Measurements from ENCODE around the gene TMEM170B.

The TMEM170B gene

GRCh38 chr6:11495565-11496145 lies 41.9 kb upstream of the TMEM170B start:
- TF ChIP-seq, protein P1, sequence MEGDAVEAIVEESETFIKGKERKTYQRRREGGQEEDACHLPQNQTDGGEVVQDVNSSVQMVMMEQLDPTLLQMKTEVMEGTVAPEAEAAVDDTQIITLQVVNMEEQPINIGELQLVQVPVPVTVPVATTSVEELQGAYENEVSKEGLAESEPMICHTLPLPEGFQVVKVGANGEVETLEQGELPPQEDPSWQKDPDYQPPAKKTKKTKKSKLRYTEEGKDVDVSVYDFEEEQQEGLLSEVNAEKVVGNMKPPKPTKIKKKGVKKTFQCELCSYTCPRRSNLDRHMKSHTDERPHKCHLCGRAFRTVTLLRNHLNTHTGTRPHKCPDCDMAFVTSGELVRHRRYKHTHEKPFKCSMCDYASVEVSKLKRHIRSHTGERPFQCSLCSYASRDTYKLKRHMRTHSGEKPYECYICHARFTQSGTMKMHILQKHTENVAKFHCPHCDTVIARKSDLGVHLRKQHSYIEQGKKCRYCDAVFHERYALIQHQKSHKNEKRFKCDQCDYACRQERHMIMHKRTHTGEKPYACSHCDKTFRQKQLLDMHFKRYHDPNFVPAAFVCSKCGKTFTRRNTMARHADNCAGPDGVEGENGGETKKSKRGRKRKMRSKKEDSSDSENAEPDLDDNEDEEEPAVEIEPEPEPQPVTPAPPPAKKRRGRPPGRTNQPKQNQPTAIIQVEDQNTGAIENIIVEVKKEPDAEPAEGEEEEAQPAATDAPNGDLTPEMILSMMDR (IDR thresholded peaks at IDR 0.05; ENCODE audit: control insufficient read depth, extremely low read depth, insufficient read depth) = no peak
- no peak overlapping the region for H3K4me3 ChIP-seq (ENCODE audit: low read depth, low read length)
- no peak for DNase-seq (ENCODE audit: low read depth)

GRCh38 chr6:11496152-11497060 lies 41.1 kb upstream of the TMEM170B start:
- H3K4me3 ChIP-seq (ENCODE audit: low read depth, low read length) = no peak overlapping the region
- TF ChIP-seq, protein P1 (IDR thresholded peaks at IDR 0.05; ENCODE audit: control insufficient read depth, extremely low read depth, insufficient read depth) = peak; percentile 89
- peak; percentile 58 for DNase-seq (ENCODE audit: low read depth)

GRCh38 chr6:11497107-11497506 lies 40.4 kb upstream of the TMEM170B start:
- TF ChIP-seq, protein P1 (IDR thresholded peaks at IDR 0.05; ENCODE audit: control insufficient read depth, extremely low read depth, insufficient read depth) = no peak
- DNase-seq (ENCODE audit: low read depth) = no peak

DNA sequence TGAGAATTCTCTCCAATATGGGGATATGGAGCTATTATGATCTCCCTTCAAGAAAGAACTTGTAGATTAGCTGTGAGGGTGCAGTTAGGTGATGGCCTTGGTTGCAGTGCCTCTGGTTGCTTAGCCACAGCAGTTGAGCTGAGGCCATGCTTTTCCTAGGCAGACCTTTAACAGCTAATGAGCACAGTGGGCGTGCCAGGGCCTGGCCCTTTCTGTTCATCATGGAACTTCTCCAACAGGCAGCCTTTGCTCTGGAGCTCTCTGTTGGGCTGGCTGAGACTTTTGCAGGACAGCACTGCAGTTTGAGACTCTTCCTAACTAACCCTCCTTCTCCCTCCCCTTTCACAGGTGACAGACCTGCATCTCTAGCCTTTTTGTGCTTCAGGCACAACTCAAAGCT lies 39.7 kb upstream of the TMEM170B start:
- DNase-seq (ENCODE audit: low read depth) = no peak
- TF ChIP-seq, protein P1 (IDR thresholded peaks at IDR 0.05; ENCODE audit: control insufficient read depth, extremely low read depth, insufficient read depth) = no peak

More at GRCh38 chr6:11497107-11497506, 40.4 kb upstream of the TMEM170B start:
- H3K4me3 ChIP-seq (ENCODE audit: low read depth, low read length) = no peak overlapping the region

GRCh38 chr6:11500008-11500407 lies 37.5 kb upstream of the TMEM170B start:
- TF ChIP-seq, protein P1 (IDR thresholded peaks at IDR 0.05; ENCODE audit: control insufficient read depth, extremely low read depth, insufficient read depth) = no peak
- DNase-seq (ENCODE audit: low read depth) = no peak

More for the DNA sequence above, 39.7 kb upstream of the TMEM170B start:
- H3K4me3 ChIP-seq (ENCODE audit: low read depth, low read length) = no peak overlapping the region

GRCh38 chr6:11509471-11509870 lies 28.1 kb upstream of the TMEM170B start:
- no peak overlapping the region for H3K4me3 ChIP-seq (ENCODE audit: low read depth, low read length)
- DNase-seq (ENCODE audit: low read depth) = no peak
- TF ChIP-seq, protein P1 (IDR thresholded peaks at IDR 0.05; ENCODE audit: control insufficient read depth, extremely low read depth, insufficient read depth) = no peak

More at GRCh38 chr6:11500008-11500407, 37.5 kb upstream of the TMEM170B start:
- no peak overlapping the region for H3K4me3 ChIP-seq (ENCODE audit: low read depth, low read length)
